COLO668 (cell line): Measurements from ENCODE around the gene INPP5A.
"Not testable (repeated sequence)": the region's sequence is repeated elsewhere in the genome, so short reads cannot be mapped to it uniquely, and the experiment has no call there.

ENCODE experiments used
- DNase-seq: peaks from one replicate; lab custom pipeline; 2025; ENCODE audit not compliant: unreplicated experiment; lab: John Stamatoyannopoulos, UW

The INPP5A gene

DNA sequence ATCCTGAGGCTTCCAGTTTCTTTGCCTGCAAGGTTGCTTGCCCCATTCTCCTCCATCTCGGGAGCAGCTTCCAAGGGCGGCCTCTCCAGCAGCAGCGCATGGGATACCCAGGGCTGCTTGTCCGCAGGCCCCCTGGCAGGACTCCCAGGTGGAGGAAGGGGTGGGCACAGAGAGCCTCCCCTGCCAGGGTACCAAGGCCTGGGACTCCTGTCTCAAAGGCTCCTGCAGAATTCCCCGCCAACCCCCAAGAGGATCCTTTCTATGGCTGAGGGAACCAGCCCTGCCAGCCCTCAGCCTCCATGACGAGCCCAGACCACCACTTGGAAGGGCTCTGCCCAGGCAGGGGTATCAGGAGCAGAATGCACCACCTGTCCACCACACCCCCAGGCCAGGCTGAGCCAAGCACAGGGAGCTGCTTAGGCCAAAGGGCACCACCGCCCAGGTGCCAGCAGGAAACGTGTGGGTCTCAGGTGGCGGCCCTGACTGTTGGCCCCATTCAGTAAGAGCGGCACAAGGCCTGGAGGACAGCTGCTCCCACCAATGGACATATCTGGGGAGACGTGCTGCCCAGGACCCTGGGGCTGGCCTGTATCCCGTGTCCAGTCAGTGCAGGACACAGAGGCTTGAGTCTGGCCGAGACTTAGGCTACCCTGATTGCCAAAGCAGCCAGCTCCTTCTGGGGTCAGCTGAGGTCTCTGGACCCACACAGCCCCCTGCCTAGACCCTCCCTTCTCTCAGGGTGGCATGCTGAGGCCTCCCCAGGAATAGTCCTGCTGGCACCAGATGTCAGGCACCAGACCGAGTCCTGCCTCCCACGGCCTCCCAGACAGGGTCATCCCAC is 33.8 kb upstream of the INPP5A start:
- no peak for DNase-seq

DNA sequence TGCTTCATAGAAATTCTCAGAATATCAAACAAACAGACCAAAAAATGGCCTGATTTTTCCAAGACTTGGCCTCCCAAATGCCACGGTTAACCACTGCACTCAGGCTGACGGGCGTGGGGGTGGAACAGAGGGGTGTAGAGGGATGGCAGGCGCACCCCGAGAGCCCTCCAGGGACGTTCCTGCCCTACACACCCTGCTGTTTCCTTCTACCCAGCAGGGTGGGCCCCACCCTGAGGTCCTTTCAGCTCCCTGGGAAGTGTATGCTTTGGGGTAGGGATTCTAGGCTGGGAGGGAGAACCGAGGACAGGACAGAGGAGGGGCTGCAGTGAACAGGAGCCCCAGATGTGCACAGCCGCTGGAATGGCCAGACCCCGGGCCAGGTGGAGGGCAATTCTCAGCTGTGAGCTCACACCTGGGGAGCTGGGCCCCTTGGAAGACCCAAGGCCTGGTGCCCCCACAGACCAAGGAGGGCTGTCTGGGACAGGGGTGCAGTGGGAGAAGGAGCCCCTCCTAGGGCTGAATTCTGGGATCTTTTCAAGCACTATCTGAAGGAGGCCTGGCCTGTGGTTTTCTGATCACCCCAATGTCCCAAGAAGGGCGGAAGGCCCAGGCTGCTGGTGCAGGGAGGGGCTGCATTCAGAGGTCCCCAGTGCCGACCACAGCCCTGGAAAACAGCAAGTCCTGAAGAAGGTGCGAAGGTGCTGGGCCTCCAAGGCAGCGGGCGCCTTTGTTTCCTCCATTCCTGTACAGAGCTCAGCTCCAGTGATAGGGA is 32.9 kb upstream of the INPP5A start:
- no peak for DNase-seq

DNA sequence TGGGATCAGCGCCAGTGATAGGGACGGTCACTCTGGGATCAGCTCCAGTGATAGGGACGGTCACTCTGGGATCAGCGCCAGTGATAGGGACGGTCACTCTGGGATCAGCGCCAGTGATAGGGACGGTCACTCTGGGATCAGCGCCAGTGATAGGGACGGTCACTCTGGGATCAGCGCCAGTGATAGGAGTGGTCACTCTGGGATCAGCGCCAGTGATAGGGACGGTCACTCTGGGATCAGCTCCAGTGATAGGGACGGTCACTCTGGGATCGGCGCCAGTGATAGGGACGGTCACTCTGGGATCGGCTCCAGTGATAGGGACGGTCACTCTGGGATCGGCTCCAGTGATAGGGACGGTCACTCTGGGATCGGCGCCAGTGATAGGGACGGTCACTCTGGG is 32.0 kb upstream of the INPP5A start:
- DNase-seq = not testable (repeated sequence)

DNA sequence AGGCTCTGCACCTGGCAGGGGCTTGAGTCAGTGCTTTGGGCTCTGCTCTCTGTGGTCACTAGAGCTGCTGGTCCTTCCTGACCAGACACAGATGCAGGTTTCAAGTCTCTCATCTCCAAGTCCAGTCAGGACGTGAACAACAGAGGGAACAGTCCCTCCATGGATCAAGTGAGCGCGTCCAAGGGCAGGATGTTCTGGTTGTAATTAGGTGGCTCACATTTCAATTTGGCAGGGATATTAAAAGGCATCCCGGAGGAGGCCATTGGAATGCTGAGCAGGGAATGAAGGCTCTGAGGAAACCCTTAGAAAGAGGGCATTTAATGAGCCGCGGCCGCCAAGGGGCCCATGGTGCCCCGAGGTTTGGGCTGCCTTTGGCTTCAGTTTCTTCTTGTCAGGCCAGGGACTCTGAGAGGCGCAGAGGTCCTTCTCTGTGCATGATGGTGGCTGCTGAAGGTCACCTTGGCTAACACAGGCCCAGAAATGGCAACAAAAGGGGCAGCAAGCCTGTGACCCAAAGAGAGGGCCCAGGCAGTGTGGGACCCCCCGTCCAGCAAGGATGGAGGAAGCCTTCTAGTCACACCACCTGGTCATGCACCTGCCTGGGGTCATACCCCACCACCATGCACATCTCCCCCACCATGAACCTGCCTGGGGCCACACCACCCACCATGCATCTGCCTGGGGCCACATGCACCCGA is 30.7 kb upstream of the INPP5A start:
- DNase-seq = no peak

DNA sequence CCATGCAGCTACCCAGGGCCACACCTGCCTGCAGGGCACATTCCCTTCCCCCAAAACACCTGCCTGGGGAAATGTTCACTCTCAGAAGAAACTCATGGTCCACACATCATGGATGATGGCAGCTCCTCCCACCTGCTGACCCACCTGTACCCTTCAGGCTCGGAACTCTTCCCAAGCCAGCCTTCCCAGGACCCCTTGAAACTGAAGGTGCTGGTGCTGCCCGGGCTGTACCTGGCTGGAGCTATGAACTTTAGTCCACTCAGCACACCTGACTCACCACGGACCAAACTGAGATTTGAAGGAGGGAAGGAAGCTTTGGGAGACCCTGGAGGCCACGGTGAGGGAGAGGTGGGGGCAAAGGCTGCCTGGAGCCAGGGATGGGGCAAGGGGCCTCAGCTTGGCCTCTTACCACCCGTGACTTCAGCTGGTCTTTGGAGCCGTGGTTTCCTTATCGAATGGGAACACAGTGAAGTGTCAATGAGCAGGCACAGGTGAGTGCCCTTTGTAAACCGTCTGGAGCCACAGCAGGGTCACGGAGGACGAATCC is 30.1 kb upstream of the INPP5A start:
- DNase-seq = no peak

DNA sequence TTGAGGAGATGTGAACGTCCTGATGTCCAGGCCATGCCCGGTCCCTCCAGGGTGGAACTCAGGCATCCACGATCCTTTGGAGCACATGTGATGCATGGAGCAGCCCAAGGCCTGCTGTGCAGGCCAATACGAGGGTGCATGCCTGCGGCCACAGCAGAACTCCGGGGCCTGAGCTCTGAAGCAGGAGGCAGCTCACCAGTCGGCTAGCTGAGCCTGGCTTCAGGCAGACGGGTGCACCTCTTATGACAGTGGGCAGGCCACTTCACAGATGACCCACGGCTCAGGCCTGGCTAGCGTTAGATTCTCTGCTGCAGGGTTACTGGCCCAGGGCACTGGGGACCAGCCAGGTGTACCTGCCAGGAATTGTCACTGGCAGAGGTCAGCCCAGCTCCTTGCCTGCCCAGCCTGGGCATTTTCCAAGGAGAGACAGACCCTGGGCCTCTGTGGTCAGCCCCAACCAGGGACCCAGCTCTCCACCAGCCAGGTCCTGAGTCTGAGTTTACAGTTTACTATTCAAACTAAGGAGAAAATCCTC is 29.6 kb upstream of the INPP5A start:
- DNase-seq = no peak

DNA sequence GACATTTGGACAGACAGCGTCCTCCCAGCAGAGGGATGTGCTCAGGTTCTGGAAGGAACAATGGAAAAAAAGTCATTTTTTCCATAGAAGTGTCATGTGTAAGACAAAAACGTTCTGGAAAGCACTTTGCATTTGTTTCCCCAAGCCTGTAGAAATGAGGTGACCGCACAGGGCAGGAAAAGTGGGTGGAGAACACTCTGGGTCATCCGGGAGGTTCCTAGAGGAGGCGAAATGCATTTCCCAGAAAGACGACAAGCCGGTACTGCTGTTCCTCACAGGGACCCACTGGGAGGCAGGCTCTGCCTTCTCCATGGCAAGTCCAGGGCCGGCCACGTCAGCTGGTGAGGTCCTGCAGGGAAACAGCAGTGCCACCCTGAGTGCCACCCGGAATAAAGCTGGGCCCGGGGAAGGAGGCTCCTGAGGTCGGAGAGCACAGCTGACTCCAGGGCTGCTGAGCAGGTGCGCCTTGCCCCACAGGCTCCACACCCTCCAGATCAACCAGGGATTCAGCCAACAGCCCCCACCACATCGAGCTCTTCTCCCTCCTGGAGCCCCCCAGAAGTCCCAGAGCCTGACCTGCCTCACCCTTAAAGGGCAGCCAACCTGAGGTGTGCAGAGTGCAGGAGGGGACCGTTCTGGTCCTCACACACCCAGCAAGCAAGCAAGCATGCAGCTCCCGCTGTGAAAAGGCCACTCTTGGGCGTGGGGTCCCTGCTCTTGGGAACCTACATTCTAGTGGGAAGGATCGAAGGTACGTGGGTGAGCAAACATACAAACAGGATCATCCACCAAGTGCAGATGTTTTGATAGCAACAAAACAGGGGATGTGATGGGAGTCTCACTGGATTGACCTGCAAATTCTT is 28.8 kb upstream of the INPP5A start:
- DNase-seq = no peak

DNA sequence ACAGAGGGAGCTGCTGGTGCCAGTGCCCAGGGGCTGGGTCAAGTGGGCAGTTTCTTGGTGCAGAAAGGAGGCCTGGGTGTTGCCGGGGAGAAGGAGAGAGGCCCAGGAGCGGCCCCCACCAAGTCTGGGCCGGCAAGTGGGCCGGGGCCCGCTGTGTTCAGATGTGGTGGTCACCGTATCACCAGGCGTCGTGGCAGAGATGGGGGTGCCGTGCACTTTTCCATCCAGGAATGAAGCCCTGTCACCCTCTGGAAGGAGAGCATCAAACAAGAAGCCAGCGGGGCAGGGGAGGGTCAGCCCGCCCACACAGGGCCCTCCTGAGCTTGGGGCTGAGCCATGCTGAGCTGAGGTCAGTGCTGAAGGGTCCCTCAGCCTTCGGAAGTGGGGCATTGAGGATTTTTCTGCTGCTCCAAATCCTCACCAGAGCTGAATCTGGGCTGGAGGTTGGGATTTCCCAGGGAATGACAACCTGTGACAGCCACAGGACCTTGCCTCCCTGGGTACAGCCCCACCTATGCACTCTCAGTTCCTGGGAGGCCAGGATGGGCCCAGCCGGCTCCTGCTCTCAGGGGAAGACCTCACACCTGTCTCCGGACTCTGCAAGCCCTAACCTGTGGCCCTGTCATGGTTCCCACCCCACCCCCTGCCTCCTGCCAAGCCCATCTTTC is 27.9 kb upstream of the INPP5A start:
- DNase-seq = no peak

DNA sequence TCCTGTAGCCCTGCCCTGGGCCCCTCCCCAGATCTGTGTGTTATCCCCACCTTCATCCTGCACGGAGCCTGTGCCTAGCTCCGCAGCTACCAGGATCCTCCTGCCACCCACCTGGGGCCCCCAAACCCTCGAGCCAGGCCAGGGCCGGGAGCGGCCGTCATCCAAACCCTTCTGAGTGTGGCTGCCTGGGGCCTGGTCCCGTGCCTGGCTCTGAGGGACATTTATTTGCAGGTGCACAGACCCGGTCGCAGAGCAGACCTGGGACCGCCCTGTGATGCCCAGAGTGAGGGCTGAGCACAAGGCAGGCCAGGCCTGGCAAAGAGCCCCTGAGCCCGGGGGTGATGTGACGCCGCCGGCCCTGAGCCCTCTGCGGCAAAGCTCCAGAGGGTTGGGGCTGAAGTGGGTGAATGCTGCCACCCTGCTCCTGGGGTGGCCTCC is 27.4 kb upstream of the INPP5A start:
- no peak for DNase-seq

DNA sequence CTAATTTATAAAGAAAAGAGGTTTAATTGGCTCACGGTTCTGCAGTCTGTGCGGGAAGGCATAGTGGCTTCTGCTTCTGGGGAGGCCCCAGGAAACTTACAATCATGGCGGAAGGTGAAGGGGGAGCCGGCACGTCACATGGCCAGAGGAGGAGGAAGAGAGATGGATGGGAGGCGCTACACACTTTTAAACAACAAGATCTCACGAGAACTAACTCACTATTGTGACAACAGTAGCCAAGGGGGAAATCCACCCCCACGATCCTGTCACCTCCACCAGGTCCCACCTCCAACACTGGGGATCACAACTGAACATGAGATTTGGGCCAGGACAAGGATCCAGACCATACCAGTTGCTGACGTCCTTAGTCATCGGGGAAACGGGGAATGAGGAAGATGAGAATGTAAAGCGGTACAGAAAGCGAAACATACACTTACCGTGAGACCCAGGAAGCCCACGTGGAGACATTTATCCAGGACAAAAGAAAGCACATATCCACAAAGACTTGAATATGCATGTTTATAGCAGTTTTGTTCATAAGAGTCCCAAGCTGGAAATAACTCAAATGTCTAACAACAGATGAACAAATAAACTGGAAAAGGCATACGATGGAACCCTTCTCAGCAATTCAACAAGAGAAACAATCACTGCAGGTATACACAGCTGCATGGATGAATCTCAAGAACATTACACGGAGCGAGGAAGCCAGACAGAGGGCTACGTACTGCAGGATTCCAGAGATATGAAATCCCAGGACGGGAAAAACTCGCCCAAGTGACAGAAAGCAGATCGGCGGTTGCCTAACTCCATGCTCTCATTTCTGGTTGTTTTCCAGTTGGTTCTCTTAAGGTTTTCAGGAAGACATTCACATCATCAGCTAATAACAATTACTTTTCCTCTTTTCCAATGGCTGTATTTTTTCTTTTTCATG is 26.2 kb upstream of the INPP5A start:
- DNase-seq = no peak

DNA sequence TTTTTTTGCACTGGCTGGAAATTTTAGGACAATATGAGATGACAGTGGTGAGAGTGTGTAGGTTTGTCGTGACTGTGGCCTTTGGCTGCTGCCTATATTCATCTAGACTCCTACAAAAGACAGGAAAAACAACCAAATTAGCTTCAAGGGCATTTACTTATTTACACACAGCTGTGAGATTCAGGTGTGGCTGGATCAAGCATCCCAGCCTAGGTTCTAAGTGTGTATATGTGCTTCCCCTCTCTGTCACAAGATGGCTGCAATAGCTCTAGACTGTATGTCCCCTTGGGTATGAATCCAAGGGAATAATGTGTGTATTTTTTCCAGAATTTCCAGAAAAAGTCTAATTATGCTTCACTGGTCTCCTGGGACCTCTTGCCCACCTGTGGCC is 25.5 kb upstream of the INPP5A start:
- no peak for DNase-seq

DNA sequence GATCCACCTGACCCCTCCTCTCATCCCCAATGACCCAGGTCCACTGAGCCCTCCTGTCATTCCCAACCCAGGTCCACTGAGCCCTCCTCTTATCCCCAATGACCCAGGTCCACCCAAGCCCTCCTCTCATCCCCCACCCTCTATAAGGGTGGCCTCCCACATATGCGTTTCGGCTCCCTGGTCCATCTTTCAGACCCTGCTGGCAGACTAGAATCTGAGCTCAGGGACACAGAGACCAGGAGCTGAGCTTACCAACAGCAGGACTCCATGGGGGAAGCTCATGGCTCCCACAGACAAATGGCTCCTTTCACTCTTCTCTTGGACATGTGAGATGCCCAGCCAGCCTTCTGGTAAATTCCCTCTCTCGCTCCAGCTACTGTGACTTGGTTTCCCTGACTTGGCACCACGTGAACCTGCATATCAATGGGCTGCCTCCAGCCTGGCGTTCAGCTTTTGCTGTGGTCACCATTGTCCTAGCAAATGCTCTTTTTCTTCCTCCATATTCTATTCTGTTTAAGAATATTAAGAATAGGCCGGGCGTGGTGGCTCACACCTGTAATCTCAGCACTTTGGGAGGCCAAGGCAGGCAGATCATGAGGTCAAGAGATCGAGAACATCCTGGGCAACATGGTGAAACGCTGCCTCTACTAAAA is 24.8 kb upstream of the INPP5A start:
- DNase-seq = no peak

DNA sequence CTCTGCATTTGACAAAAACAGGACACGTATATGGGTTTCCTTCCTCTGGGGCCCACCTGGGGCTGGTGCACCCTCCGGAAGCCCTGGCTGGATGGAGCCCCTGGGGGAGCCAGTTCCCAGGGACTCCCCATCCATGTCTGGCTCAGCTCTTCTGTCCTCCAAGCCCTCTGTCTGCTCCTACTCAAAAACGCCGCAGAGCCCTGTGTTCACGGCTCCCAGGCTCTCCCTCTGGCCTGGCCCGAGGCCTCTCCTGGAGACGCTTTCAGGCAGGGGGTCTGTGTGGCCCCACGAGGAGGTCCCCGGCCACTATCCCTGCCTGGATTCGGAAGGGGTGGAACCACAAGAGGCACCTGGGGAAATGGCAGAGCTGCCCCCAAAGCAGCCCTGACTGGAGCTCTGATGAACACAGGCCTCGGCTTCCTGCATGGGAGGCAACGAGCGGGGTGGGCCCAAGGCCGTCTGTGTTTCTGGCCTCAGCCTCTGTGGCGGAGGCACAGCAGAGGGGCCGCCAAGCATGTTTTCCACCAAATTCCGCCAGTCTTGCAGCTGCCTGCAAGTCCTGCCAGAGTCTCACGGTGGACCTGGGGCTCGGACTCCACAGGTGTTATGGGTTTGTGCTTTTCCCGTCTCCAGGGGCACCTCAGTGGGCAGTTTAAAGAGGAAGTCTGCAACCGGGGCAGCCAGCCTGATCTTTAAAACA is 22.6 kb upstream of the INPP5A start:
- DNase-seq = no peak

DNA sequence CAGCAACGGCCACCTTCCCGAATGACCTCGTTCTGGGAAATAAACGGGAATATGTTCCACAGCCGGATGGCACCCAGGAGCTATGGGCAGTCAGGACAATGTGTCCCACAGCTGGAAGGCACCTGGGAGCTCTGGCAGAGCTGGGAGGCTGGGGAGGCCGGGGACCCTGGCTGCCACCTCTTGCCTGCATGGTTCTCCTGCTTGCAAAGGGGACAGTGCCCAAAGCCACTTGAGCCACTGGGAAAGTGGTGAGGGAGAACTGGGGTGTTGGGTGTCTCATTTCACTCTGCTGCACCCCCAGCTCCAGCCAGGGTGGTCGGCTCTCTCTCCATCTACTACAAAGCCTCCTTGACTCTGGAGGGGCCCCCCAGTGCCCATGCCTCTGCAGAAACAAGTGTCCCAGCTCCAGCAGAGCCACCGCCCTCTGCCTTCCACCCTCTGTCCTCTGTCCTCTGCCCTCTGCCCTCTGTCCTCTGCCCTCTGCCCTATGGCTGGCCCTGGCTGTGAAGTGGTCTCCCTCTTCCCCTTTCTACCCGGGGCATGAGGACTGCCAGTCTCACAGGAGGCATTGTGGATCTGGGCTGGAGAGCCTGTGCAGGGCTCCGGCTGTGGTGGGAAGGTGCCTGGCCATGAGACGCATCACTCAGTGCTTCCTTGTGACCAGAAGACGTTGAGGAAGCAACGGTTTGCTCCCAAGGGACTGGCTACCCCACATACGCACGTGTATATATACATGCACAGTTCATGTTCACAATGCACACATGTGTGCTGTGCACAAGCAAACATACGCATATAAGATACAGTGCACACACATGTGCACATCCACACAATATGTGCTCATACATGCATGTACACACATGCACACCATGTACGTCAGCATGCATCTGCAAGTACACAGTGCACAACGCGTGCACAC is 21.5 kb upstream of the INPP5A start:
- no peak for DNase-seq

DNA sequence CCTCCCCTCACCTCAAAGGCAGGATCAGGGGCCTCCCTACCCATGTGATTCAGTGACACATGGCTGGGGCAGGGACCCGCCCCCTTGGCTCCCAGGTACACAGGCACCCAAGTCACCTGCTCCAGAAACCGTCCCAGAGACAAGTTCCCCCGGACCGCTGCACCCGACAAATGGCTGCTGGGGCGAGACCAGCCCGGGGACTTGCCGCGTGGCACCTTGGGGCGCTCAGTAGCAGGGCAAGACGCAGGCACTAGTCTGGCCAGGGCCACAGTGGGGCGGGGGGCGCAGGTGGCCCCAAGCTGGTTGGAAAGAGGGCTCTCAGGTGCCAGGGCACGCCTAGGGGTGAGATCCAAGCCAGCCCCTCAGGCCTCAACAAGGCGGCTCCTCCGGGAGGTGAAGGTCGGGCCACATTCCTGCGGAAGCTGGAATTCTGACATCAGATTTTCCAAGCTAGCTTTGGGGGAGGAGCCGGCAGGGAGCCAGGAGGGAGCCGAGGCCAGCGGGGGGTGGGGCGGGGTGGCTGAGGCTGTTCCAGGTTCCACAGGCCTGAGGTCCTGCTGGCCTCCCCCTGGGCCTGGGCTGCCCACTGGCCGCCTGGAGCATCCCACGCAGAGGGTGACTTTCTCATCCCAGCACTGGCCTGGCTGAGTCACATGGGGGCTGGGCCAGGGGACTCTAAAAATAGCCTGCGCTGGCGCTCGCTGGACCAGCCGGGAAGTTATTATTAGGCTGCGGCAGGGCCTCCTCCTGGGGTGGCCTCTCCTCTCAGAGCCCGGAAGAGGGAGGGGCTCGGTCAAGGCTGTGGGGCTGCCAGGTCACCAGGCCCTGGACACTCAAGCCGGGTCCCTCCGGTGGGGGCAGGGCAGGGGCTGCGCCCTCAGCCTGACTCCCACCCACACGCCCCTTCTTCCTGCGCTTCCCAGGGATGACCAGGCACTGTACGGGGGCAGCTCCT is 20.5 kb upstream of the INPP5A start:
- peak; percentile 63 for DNase-seq
